ENCODE results near the gene CCN5. TPM values are rescaled to one million over a fixed set of nuclear protein-coding genes. Genes with fewer than 3 reads are reported as not detected.

The CCN5 gene
- total RNA-seq, 4 donors from 2014 or later, result 5.8 to 32.2 (median 11.2) TPM

GRCh38 chr20:44752099-44752931 lies 37.1 kb downstream of the CCN5 start:
- no peaks in the 10 kb centered on the region for H3K27me3 ChIP-seq
- no peak for DNase-seq
- H3K4me3 ChIP-seq, result no peak overlapping the region

GRCh38 chr20:44754554-44754953 lies 39.4 kb downstream of the CCN5 start:
- Histone ChIP-seq H3K36me3 (no peaks in the 10 kb centered on the region), H3K4me3 (no peak overlapping the region), H3K9me3 (no peaks in the 10 kb centered on the region), H3K27me3 (no peaks in the 10 kb centered on the region), H3K27ac (no peak overlapping the region), H3K4me1 (no peaks in the 10 kb centered on the region)
- TF ChIP-seq CTCF (IDR thresholded peaks at IDR 0.05) (no peak), POLR2A (IDR thresholded peaks at IDR 0.05) (no peak)
- no peak for DNase-seq

More at GRCh38 chr20:44752099-44752931, 37.1 kb downstream of the CCN5 start:
- Histone ChIP-seq H3K36me3 (no peaks in the 10 kb centered on the region), H3K4me1 (peaks cover 0 to 4% (median 0%) of the 10 kb centered on the region in 4 donors), H3K27ac (no peak overlapping the region), H3K9me3 (no peaks in the 10 kb centered on the region)
- TF ChIP-seq POLR2A (IDR thresholded peaks at IDR 0.05) (no peak), CTCF (IDR thresholded peaks at IDR 0.05) (no peak)

- H3K4me3 ChIP-seq, result no peak overlapping the region
- no peaks in the 10 kb centered on the region for H3K36me3 ChIP-seq
- TF ChIP-seq CTCF (IDR thresholded peaks at IDR 0.05) (no peak), POLR2A (IDR thresholded peaks at IDR 0.05) (no peak)
- DNase-seq, result no peak
- H3K4me1 ChIP-seq, result no peaks in the 10 kb centered on the region
- no peaks in the 10 kb centered on the region for H3K9me3 ChIP-seq
- H3K27me3 ChIP-seq, result no peaks in the 10 kb centered on the region
- no peak overlapping the region for H3K27ac ChIP-seq
Observed at GRCh38 chr20:44756011-44756688, 41.0 kb downstream of the CCN5 start.

GRCh38 chr20:44756956-44757355 lies 41.8 kb downstream of the CCN5 start:
- no peaks in the 10 kb centered on the region for H3K9me3 ChIP-seq
- H3K4me3 ChIP-seq, result no peak overlapping the region
- no peak for TF ChIP-seq POLR2A (IDR thresholded peaks at IDR 0.05)
- TF ChIP-seq CTCF (IDR thresholded peaks at IDR 0.05), result no peak
- no peak overlapping the region for H3K27ac ChIP-seq
- DNase-seq, result no peak
- no peaks in the 10 kb centered on the region for H3K36me3 ChIP-seq
- H3K4me1 ChIP-seq, result no peaks in the 10 kb centered on the region
- no peaks in the 10 kb centered on the region for H3K27me3 ChIP-seq

- Histone ChIP-seq H3K27ac (no peak overlapping the region), H3K4me3 (no peak overlapping the region), H3K27me3 (no peaks in the 10 kb centered on the region), H3K9me3 (no peaks in the 10 kb centered on the region), H3K36me3 (no peaks in the 10 kb centered on the region), H3K4me1 (no peaks in the 10 kb centered on the region)
- TF ChIP-seq CTCF (IDR thresholded peaks at IDR 0.05) (no peak), POLR2A (IDR thresholded peaks at IDR 0.05) (no peak)
- DNase-seq, result no peak
Observed at GRCh38 chr20:44758247-44759101, 43.3 kb downstream of the CCN5 start.
